MCF 10A (cell line): ENCODE measurements around the gene RPL37A. TPM values are rescaled to one million over a fixed set of nuclear protein-coding genes. Genes with fewer than 3 reads are reported as not detected.

ENCODE experiments used
- BruUV-seq: library from RNA; stranded (reverse); fragments of 400-500 nt; replicated peaks from 2 replicates; lab custom pipeline; 2021; lab: Mats Ljungman, UMichigan
- CTCF ChIA-PET: fragments of 300-600 bp; sonication (Branson Sonifier 250); formaldehyde crosslinking; extraction: SDS; loops from one replicate; lab custom pipeline; 2021; ENCODE audit warnings: antibody characterized with exemption, inconsistent platforms; lab: Yijun Ruan, JAX
- POLR2A ChIA-PET: fragments of 300-600, 350-650 bp; sonication (Branson Sonifier 250); formaldehyde crosslinking; extraction: SDS; loops from one replicate; lab custom pipeline; 2020; ENCODE audit warnings: antibody characterized with exemption, inconsistent platforms; lab: Yijun Ruan, JAX
- DNase-seq: peaks from one replicate; pipeline ENCODE4 v3.0.0-alpha.2; 2018; ENCODE audit not compliant: unreplicated experiment
- H3K27ac Mint-ChIP-seq: one replicate; pipeline ENCODE4 v1.8.0; 2022; ENCODE audit warnings: mild to moderate bottlenecking, low read depth, mixed read lengths; ENCODE audit not compliant: unreplicated experiment
- H3K27me3 Mint-ChIP-seq: one replicate; pipeline ENCODE4 v1.8.0; 2022; ENCODE audit warnings: mixed read lengths; ENCODE audit not compliant: insufficient read depth, unreplicated experiment
- H3K36me3 Mint-ChIP-seq: one replicate; pipeline ENCODE4 v1.8.0; 2022; ENCODE audit warnings: mild to moderate bottlenecking, moderate library complexity, mixed read lengths; ENCODE audit not compliant: insufficient read depth, unreplicated experiment
- H3K4me1 Mint-ChIP-seq: one replicate; pipeline ENCODE4 v1.8.0; 2022; ENCODE audit warnings: mixed read lengths; ENCODE audit not compliant: insufficient read depth, unreplicated experiment
- H3K4me3 Mint-ChIP-seq: one replicate; pipeline ENCODE4 v1.8.0; 2022; ENCODE audit warnings: mild to moderate bottlenecking, moderate library complexity, mixed read lengths; ENCODE audit not compliant: unreplicated experiment
- H3K9me3 Mint-ChIP-seq: one replicate; pipeline ENCODE4 v1.8.0; 2022; ENCODE audit warnings: mixed read lengths; ENCODE audit not compliant: unreplicated experiment
- intact Hi-C: fragments of 100-400 bp; cut with micrococcal nuclease; formaldehyde crosslinking; loops from 2 replicates; pipeline ENCODE4 v1.14.1; 2022
- total RNA-seq: library from RNA; stranded (reverse); gene quantifications from 2 replicates; pipeline ENCODE4 v1.2.3, GENCODE V29; 2022
- TF ChIP-seq, protein P1 (sequence below): fragments of 200-600 bp; IDR thresholded peaks from one replicate; pipeline ENCODE4 v1.8.0; 2022; ENCODE audit warnings: antibody characterized with exemption, mild to moderate bottlenecking; ENCODE audit not compliant: unreplicated experiment

Gene RPL37A
- total RNA-seq, 1 experiment from 2014 or later, result 4,349 TPM

GRCh38 chr2:216553093-216553478 lies 54.4 kb downstream of the RPL37A start:
- ChIA-PET CTCF (no interaction called here), POLR2A (interaction anchor here (2.8 kb wide), 1 partner anchor 12 kb away, joined by 32 read pairs; no protein-coding TSS in a partner anchor)
- peaks cover 6% of the 10 kb centered on the region for H3K36me3 Mint-ChIP-seq
- peaks cover 39% of the 10 kb centered on the region for H3K4me1 Mint-ChIP-seq
- intact Hi-C loops, result no loop called here
- DNase-seq, result no peak
- TF ChIP-seq, protein P1, sequence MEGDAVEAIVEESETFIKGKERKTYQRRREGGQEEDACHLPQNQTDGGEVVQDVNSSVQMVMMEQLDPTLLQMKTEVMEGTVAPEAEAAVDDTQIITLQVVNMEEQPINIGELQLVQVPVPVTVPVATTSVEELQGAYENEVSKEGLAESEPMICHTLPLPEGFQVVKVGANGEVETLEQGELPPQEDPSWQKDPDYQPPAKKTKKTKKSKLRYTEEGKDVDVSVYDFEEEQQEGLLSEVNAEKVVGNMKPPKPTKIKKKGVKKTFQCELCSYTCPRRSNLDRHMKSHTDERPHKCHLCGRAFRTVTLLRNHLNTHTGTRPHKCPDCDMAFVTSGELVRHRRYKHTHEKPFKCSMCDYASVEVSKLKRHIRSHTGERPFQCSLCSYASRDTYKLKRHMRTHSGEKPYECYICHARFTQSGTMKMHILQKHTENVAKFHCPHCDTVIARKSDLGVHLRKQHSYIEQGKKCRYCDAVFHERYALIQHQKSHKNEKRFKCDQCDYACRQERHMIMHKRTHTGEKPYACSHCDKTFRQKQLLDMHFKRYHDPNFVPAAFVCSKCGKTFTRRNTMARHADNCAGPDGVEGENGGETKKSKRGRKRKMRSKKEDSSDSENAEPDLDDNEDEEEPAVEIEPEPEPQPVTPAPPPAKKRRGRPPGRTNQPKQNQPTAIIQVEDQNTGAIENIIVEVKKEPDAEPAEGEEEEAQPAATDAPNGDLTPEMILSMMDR, result no peak
- peak overlapping the region; percentile 94 for H3K27ac Mint-ChIP-seq
- no peak overlapping the region for H3K4me3 Mint-ChIP-seq
- H3K27me3 Mint-ChIP-seq, result no peaks in the 10 kb centered on the region
- H3K9me3 Mint-ChIP-seq, result no peaks in the 10 kb centered on the region
- no TSS peak for BruUV-seq

Other genes starting within 250 kb of the RPL37A start
- gene MARCHF4, start 126.4 kb upstream of the RPL37A start, total RNA-seq, result 0.17 and 0.33 TPM in 2 replicates
- 22.1 and 24.0 TPM in 2 replicates for gene SMARCAL1, start 86.4 kb upstream of the RPL37A start, total RNA-seq
- 18.3 and 32.0 TPM in 2 replicates for gene IGFBP2, start 134.6 kb downstream of the RPL37A start, total RNA-seq
- not detected in 2 replicates for gene IGFBP5, start 196.7 kb downstream of the RPL37A start, total RNA-seq